Activated CD4-positive, alpha-beta memory T cell treated with anti-CD3 and anti-CD28 coated beads for 36 hours (primary cell): ENCODE measurements around the gene CD40. TPM values are rescaled to one million over a fixed set of nuclear protein-coding genes. Genes with fewer than 3 reads are reported as not detected.

Source experiments
- CTCF ChIA-PET: fragments of 350-600 bp; sonication (Branson Sonifier 250); formaldehyde crosslinking; loops from one replicate; lab custom pipeline; 2021; ENCODE audit warnings: antibody characterized with exemption, inconsistent platforms; lab: Charles Lee
- POLR2A ChIA-PET: fragments of 350-600 bp; sonication (Branson Sonifier 250); formaldehyde crosslinking; loops from one replicate; lab custom pipeline; 2021; ENCODE audit warnings: antibody characterized with exemption; lab: Charles Lee
- DNase-seq: peaks from one replicate; pipeline ENCODE4 v3.0.0-alpha.2; 2020
- H3K27ac Mint-ChIP-seq: one replicate; pipeline ENCODE4 v1.8.0; 2021; ENCODE audit warnings: mixed read lengths
- H3K27me3 Mint-ChIP-seq: one replicate; pipeline ENCODE4 v1.8.0; 2021; ENCODE audit warnings: mixed read lengths
- H3K36me3 Mint-ChIP-seq: one replicate; pipeline ENCODE4 v1.8.0; 2021; ENCODE audit warnings: mixed read lengths
- H3K4me1 Mint-ChIP-seq: one replicate; pipeline ENCODE4 v1.8.0; 2021; ENCODE audit warnings: low read depth, mixed read lengths
- H3K4me3 Mint-ChIP-seq: one replicate; pipeline ENCODE4 v1.8.0; 2021; ENCODE audit warnings: mild to moderate bottlenecking, mixed read lengths
- H3K9me3 Mint-ChIP-seq: one replicate; pipeline ENCODE4 v1.8.0; 2021; ENCODE audit warnings: mixed read lengths
- intact Hi-C: fragments of 100-400 bp; cut with micrococcal nuclease; formaldehyde crosslinking; loops from one replicate; pipeline ENCODE4 v1.15.1; 2023
- total RNA-seq, 2 experiments: library from RNA; stranded (reverse); gene quantifications; one replicate each; pipeline ENCODE4 v1.2.3, GENCODE V29; 2021

CD40 gene
- total RNA-seq, 2 experiments from 2014 or later = 3.2 to 4.0 TPM

GRCh38 chr20:46100988-46101387 is 17.1 kb upstream of the CD40 start:
- CTCF ChIA-PET = interaction anchor here (1.3 kb wide), 1 partner anchor 28 kb away, joined by 3 read pairs; no protein-coding TSS in a partner anchor
- Mint-ChIP-seq H3K4me1 (no peaks in the 10 kb centered on the region), H3K27ac (no peak overlapping the region), H3K4me3 (no peak overlapping the region), H3K9me3 (peaks cover 3% of the 10 kb centered on the region), H3K36me3 (no peaks in the 10 kb centered on the region), H3K27me3 (peaks cover 44% of the 10 kb centered on the region)
- intact Hi-C loops = no loop called here
- no peak for DNase-seq
- POLR2A ChIA-PET = no interaction called here

- H3K27ac Mint-ChIP-seq = no peak overlapping the region
- H3K4me3 Mint-ChIP-seq = no peak overlapping the region
- intact Hi-C loops = no loop called here
- CTCF ChIA-PET = interaction anchor here (0.5 to 1.3 kb wide), 2 partner anchors 27 to 288 kb away, joined by 3 read pairs; no protein-coding TSS in a partner anchor
- no peaks in the 10 kb centered on the region for H3K36me3 Mint-ChIP-seq
- H3K9me3 Mint-ChIP-seq = peaks cover 3% of the 10 kb centered on the region
- peaks cover 46% of the 10 kb centered on the region for H3K27me3 Mint-ChIP-seq
- H3K4me1 Mint-ChIP-seq = no peaks in the 10 kb centered on the region
- no peak for DNase-seq
- POLR2A ChIA-PET = no interaction called here
Observed at GRCh38 chr20:46101957-46102356, 16.2 kb upstream of the CD40 start.

- Mint-ChIP-seq H3K36me3 (no peaks in the 10 kb centered on the region), H3K27me3 (peaks cover 52% of the 10 kb centered on the region), H3K4me3 (no peak overlapping the region), H3K9me3 (peaks cover 3% of the 10 kb centered on the region), H3K27ac (no peak overlapping the region), H3K4me1 (no peaks in the 10 kb centered on the region)
- CTCF ChIA-PET = no interaction called here
- POLR2A ChIA-PET = no interaction called here
- no peak for DNase-seq
- intact Hi-C loops = no loop called here
Observed at GRCh38 chr20:46102940-46103339, 15.2 kb upstream of the CD40 start.

- DNase-seq = no peak
- ChIA-PET POLR2A (no interaction called here), CTCF (interaction anchor here (0.6 kb wide), 1 partner anchor 95 kb away, joined by 3 read pairs; no protein-coding TSS in a partner anchor)
- peaks cover 3% of the 10 kb centered on the region for H3K9me3 Mint-ChIP-seq
- H3K36me3 Mint-ChIP-seq = no peaks in the 10 kb centered on the region
- H3K4me3 Mint-ChIP-seq = no peak overlapping the region
- H3K27me3 Mint-ChIP-seq = peaks cover 51% of the 10 kb centered on the region
- intact Hi-C loops = no loop called here
- H3K4me1 Mint-ChIP-seq = no peaks in the 10 kb centered on the region
- no peak overlapping the region for H3K27ac Mint-ChIP-seq
Observed at GRCh38 chr20:46104262-46104661, 13.9 kb upstream of the CD40 start.

- H3K27me3 Mint-ChIP-seq = peaks cover 40% of the 10 kb centered on the region
- intact Hi-C loops = no loop called here
Observed at GRCh38 chr20:46107061-46107460, 11.1 kb upstream of the CD40 start.

GRCh38 chr20:46108435-46108841 is 9.7 kb upstream of the CD40 start:
- H3K27ac Mint-ChIP-seq = no peak overlapping the region
- intact Hi-C loops = loop anchor here (2.0 kb wide), 1 partner anchor 54 kb away; no protein-coding TSS in a partner anchor
- H3K4me1 Mint-ChIP-seq = peaks cover 5% of the 10 kb centered on the region
- H3K27me3 Mint-ChIP-seq = peaks cover 36% of the 10 kb centered on the region
- no peak for DNase-seq
- no peaks in the 10 kb centered on the region for H3K9me3 Mint-ChIP-seq
- POLR2A ChIA-PET = no interaction called here
- H3K4me3 Mint-ChIP-seq = no peak overlapping the region
- H3K36me3 Mint-ChIP-seq = no peaks in the 10 kb centered on the region
- CTCF ChIA-PET = interaction anchor here (1.5 kb wide), 1 partner anchor 94 kb away, joined by 4 read pairs; no protein-coding TSS in a partner anchor

More at GRCh38 chr20:46107061-46107460, 11.1 kb upstream of the CD40 start:
- DNase-seq = no peak
- Mint-ChIP-seq H3K4me3 (no peak overlapping the region), H3K27ac (no peak overlapping the region), H3K9me3 (peaks cover 3% of the 10 kb centered on the region), H3K36me3 (no peaks in the 10 kb centered on the region), H3K4me1 (peaks cover 5% of the 10 kb centered on the region)
- CTCF ChIA-PET = interaction anchor here (1.0 to 1.5 kb wide), 3 partner anchors 92 to 308 kb away, joined by 3 to 4 read pairs (median 3); no protein-coding TSS in a partner anchor
- POLR2A ChIA-PET = no interaction called here

- intact Hi-C loops = loop anchor here (2.0 kb wide), 1 partner anchor 54 kb away; no protein-coding TSS in a partner anchor
- Mint-ChIP-seq H3K27ac (no peak overlapping the region), H3K9me3 (no peaks in the 10 kb centered on the region), H3K4me1 (peaks cover 5% of the 10 kb centered on the region), H3K36me3 (no peaks in the 10 kb centered on the region), H3K4me3 (no peak overlapping the region), H3K27me3 (peaks cover 37% of the 10 kb centered on the region)
- ChIA-PET CTCF (no interaction called here), POLR2A (no interaction called here)
- no peak for DNase-seq
Observed at GRCh38 chr20:46108976-46109375, 9.1 kb upstream of the CD40 start.

- Mint-ChIP-seq H3K36me3 (no peaks in the 10 kb centered on the region), H3K27me3 (peaks cover 31% of the 10 kb centered on the region), H3K4me1 (peaks cover 5% of the 10 kb centered on the region), H3K4me3 (no peak overlapping the region), H3K9me3 (no peaks in the 10 kb centered on the region), H3K27ac (no peak overlapping the region)
- intact Hi-C loops = no loop called here
- POLR2A ChIA-PET = no interaction called here
- CTCF ChIA-PET = interaction anchor here (0.9 kb wide), 1 partner anchor 17 kb away, joined by 3 read pairs; no protein-coding TSS in a partner anchor
- DNase-seq = peak; percentile 42
Observed at GRCh38 chr20:46111028-46111835, 6.9 kb upstream of the CD40 start.

- Mint-ChIP-seq H3K36me3 (no peaks in the 10 kb centered on the region), H3K9me3 (no peaks in the 10 kb centered on the region), H3K4me3 (no peak overlapping the region), H3K27ac (no peak overlapping the region), H3K4me1 (peaks cover 5% of the 10 kb centered on the region), H3K27me3 (peaks cover 28% of the 10 kb centered on the region)
- CTCF ChIA-PET = interaction anchor here (0.9 kb wide), 1 partner anchor 17 kb away, joined by 3 read pairs; no protein-coding TSS in a partner anchor
- no peak for DNase-seq
- intact Hi-C loops = no loop called here
- POLR2A ChIA-PET = no interaction called here
Observed at GRCh38 chr20:46111836-46112212, 6.3 kb upstream of the CD40 start.

GRCh38 chr20:46112430-46113112 is 5.5 kb upstream of the CD40 start:
- Mint-ChIP-seq H3K4me1 (peaks cover 7% of the 10 kb centered on the region), H3K27ac (no peak overlapping the region), H3K27me3 (peaks cover 23% of the 10 kb centered on the region), H3K9me3 (no peaks in the 10 kb centered on the region), H3K36me3 (no peaks in the 10 kb centered on the region), H3K4me3 (no peak overlapping the region)
- ChIA-PET CTCF (no interaction called here), POLR2A (no interaction called here)
- DNase-seq = no peak
- intact Hi-C loops = no loop called here

GRCh38 chr20:46113113-46113470 is 5.0 kb upstream of the CD40 start:
- H3K4me1 Mint-ChIP-seq = peaks cover 12% of the 10 kb centered on the region
- no peaks in the 10 kb centered on the region for H3K36me3 Mint-ChIP-seq
- H3K27ac Mint-ChIP-seq = no peak overlapping the region
- POLR2A ChIA-PET = no interaction called here
- no peak overlapping the region for H3K4me3 Mint-ChIP-seq
- CTCF ChIA-PET = no interaction called here
- intact Hi-C loops = no loop called here
- H3K27me3 Mint-ChIP-seq = peaks cover 22% of the 10 kb centered on the region
- no peak for DNase-seq
- H3K9me3 Mint-ChIP-seq = no peaks in the 10 kb centered on the region

GRCh38 chr20:46114449-46114848 is 3.7 kb upstream of the CD40 start:
- DNase-seq = no peak
- no peak overlapping the region for H3K4me3 Mint-ChIP-seq
- intact Hi-C loops = no loop called here
- ChIA-PET POLR2A (no interaction called here), CTCF (no interaction called here)
- H3K27ac Mint-ChIP-seq = no peak overlapping the region
- peaks cover 14% of the 10 kb centered on the region for H3K4me1 Mint-ChIP-seq
- no peaks in the 10 kb centered on the region for H3K9me3 Mint-ChIP-seq
- H3K36me3 Mint-ChIP-seq = no peaks in the 10 kb centered on the region
- H3K27me3 Mint-ChIP-seq = peaks cover 15% of the 10 kb centered on the region
